Progenitor cell of endocrine pancreas (in vitro differentiated cells): Measurements from ENCODE around the gene PGM2. TPM values are rescaled to one million over a fixed set of nuclear protein-coding genes. Genes with fewer than 3 reads are reported as not detected.

Experiments
- DNase-seq: peaks from one replicate; pipeline ENCODE4 v3.0.0; 2021; ENCODE audit warnings: low spot score; ENCODE audit not compliant: unreplicated experiment
- H3K27ac Mint-ChIP-seq: 2 replicates; pipeline ENCODE4 v1.8.0; 2021; ENCODE audit warnings: mild to moderate bottlenecking, moderate library complexity, mixed read lengths
- H3K27me3 Mint-ChIP-seq: 2 replicates; pipeline ENCODE4 v1.8.0; 2021; ENCODE audit warnings: mixed read lengths
- H3K36me3 Mint-ChIP-seq: 2 replicates; pipeline ENCODE4 v1.8.0; 2022; ENCODE audit warnings: mixed read lengths; ENCODE audit not compliant: insufficient read depth
- H3K4me1 Mint-ChIP-seq: 2 replicates; pipeline ENCODE4 v1.8.0; 2021; ENCODE audit warnings: low read depth, mixed read lengths
- H3K4me3 Mint-ChIP-seq: 2 replicates; pipeline ENCODE4 v1.8.0; 2021; ENCODE audit warnings: low read depth, mild to moderate bottlenecking, moderate library complexity, mixed read lengths
- H3K9me3 Mint-ChIP-seq: 2 replicates; pipeline ENCODE4 v1.8.0; 2021; ENCODE audit warnings: low read depth, mixed read lengths
- total RNA-seq: library from RNA; stranded (reverse); gene quantifications from 2 replicates; pipeline ENCODE4 v1.2.1, GENCODE V29; 2021
- TF ChIP-seq, protein P1 (sequence below): fragments of 200-600 bp; sonication (generic); IDR thresholded peaks from one replicate; pipeline ENCODE4 v1.5.0; 2021; ENCODE audit warnings: antibody characterized with exemption, mild to moderate bottlenecking; ENCODE audit not compliant: unreplicated experiment

PGM2 gene
- total RNA-seq, 1 donor from 2014 or later = 25.9 TPM

DNA sequence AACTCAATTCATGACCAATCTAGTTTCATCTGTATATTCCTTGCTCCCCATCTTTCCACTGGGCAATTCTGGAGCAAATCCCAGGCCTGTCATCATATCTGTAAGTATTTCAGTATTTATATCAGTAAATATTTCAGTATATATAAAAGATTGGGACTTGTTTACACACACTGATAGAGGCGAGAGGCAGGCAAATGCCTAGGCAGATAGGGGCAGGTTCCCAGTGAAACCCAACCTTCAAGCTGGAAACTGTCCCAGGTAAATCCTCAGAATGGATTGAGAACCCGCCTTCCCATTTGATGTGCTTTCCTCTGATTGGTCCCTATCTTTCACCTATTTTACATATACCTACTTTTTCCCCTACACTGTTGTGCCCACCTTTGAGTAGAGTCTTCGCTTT, 40.6 kb downstream of the PGM2 start:
- TF ChIP-seq, protein P1, sequence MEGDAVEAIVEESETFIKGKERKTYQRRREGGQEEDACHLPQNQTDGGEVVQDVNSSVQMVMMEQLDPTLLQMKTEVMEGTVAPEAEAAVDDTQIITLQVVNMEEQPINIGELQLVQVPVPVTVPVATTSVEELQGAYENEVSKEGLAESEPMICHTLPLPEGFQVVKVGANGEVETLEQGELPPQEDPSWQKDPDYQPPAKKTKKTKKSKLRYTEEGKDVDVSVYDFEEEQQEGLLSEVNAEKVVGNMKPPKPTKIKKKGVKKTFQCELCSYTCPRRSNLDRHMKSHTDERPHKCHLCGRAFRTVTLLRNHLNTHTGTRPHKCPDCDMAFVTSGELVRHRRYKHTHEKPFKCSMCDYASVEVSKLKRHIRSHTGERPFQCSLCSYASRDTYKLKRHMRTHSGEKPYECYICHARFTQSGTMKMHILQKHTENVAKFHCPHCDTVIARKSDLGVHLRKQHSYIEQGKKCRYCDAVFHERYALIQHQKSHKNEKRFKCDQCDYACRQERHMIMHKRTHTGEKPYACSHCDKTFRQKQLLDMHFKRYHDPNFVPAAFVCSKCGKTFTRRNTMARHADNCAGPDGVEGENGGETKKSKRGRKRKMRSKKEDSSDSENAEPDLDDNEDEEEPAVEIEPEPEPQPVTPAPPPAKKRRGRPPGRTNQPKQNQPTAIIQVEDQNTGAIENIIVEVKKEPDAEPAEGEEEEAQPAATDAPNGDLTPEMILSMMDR = no peak
- peaks cover 20% of the 10 kb centered on the region for H3K36me3 Mint-ChIP-seq
- H3K27me3 Mint-ChIP-seq = no peaks in the 10 kb centered on the region
- H3K4me3 Mint-ChIP-seq = no peak overlapping the region
- H3K9me3 Mint-ChIP-seq = peaks cover 5% of the 10 kb centered on the region
- no peak for DNase-seq
- H3K27ac Mint-ChIP-seq = no peak overlapping the region
- H3K4me1 Mint-ChIP-seq = no peaks in the 10 kb centered on the region

DNA sequence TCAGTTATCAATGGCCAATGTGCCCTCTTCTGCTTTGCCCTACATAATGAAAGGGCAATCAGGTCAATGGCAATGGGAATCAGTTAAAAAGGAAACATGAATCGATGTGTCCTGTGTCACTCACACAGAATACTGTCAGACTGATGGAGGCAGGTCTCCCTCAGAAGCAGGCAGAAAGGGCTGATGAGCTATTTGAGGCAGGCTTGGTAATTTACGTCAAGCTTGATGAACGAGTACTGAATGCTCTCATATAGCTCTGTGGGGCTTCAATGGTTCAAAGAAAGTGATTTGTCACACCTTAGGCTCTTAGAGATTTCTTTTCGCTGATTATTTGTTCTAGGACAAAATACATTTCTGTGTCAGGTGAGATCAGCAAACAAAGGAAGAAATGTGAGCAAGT, 41.8 kb downstream of the PGM2 start:
- H3K27me3 Mint-ChIP-seq = no peaks in the 10 kb centered on the region
- no peak overlapping the region for H3K4me3 Mint-ChIP-seq
- H3K27ac Mint-ChIP-seq = no peak overlapping the region
- TF ChIP-seq, protein P1 = no peak
- peaks cover 5% of the 10 kb centered on the region for H3K9me3 Mint-ChIP-seq
- H3K36me3 Mint-ChIP-seq = peaks cover 17% of the 10 kb centered on the region
- DNase-seq = no peak
- no peaks in the 10 kb centered on the region for H3K4me1 Mint-ChIP-seq

DNA sequence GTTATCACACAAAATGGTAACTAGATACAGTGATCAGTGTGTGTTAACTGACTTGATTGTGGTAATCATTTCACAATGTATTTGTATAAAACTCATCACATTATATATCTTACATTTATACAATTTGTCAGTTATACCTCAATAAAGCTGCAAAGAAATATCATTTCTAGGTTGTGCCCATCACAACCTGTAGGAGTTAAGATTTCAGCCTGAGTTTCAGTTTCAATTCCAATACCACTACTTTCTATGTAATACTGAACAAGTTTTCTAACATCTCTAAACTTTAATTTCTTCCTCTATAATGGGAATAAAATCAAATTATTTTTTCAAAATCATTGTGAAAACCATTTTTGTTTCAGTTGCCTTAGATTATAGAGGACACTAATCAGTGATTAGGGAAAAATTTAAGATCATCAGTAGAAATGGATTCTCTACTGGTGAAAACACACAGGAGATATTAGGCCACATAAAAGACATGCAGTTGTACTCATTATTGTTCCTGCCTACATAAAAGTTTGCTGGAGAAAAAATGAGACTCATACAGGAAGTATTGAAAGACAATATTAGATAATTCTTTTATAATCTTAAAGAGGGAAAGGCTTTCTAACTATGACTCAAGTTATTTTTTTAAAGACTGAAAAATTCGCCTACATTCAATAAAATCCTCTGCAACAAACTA, 46.0 kb downstream of the PGM2 start:
- Mint-ChIP-seq H3K4me3 (no peak overlapping the region), H3K27ac (no peak overlapping the region), H3K4me1 (no peaks in the 10 kb centered on the region), H3K9me3 (no peaks in the 10 kb centered on the region), H3K36me3 (peaks cover 3% of the 10 kb centered on the region), H3K27me3 (no peaks in the 10 kb centered on the region)
- DNase-seq = no peak
- TF ChIP-seq, protein P1 = no peak

DNA sequence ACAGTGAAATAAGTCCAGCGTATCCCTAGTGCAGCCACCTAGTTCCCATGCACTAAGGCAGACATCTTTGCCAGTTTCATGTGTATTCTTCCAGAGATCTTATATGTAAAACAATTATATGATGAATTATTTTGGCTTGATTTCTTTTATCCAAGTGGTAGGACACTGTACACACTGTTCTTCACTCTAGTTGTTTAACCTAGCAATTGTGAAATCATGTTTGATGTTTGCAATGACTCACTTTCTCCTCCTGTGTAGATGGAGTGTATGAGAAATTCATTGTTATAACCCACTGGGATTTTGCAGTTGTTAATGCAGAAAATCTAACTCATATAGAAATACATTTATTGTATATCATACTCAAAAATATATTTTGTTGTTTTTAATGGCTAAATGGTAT, 46.9 kb downstream of the PGM2 start:
- H3K27me3 Mint-ChIP-seq = no peaks in the 10 kb centered on the region

DNA sequence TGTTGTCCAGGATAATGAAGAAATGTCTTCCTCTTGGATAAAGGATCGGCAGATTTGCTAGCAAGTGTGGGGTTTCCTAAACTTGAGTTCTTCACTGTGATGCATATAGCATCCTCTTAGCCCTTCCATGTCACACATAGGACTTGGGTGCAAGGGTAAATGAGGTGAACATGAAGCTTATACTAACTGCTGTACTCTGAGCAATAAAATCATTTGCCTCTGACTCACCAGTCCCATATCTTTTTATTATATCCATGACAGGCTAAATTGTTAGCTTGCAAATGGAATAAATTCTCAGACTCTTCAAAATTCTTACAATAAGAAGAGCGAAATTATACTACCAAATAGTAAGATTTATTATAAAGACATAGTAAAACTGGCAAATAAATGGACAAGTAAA, 49.7 kb downstream of the PGM2 start:
- Mint-ChIP-seq H3K36me3 (peaks cover 1% of the 10 kb centered on the region), H3K9me3 (no peaks in the 10 kb centered on the region), H3K27ac (no peak overlapping the region), H3K4me1 (no peaks in the 10 kb centered on the region), H3K27me3 (no peaks in the 10 kb centered on the region), H3K4me3 (no peak overlapping the region)
- TF ChIP-seq, protein P1 = no peak
- DNase-seq = no peak

More for the DNA sequence above, 46.9 kb downstream of the PGM2 start:
- no peaks in the 10 kb centered on the region for H3K9me3 Mint-ChIP-seq
- H3K36me3 Mint-ChIP-seq = peaks cover 1% of the 10 kb centered on the region
- H3K4me3 Mint-ChIP-seq = no peak overlapping the region
- H3K27ac Mint-ChIP-seq = no peak overlapping the region
- TF ChIP-seq, protein P1 = no peak
- no peaks in the 10 kb centered on the region for H3K4me1 Mint-ChIP-seq
- no peak for DNase-seq
